Right ventricle myocardium inferior (tissue), 1 donor: ENCODE data around the gene FEZ2. TPM values are rescaled to one million over a fixed set of nuclear protein-coding genes. Genes with fewer than 3 reads are reported as not detected.
A peak's percentile ranks its signal among the peaks of the same experiment; 100 is the strongest.

Experiments
- ATAC-seq: fragments of 200-7000 bp; cut with Tn5 transposase; one replicate; pipeline ENCODE4 v1.9.1; 2020; ENCODE audit warnings: mild to moderate bottlenecking, moderate library complexity
- DNase-seq: peaks from one replicate; pipeline ENCODE4 v3.0.0; 2021; ENCODE audit errors: missing footprints
- intact Hi-C: fragments of 100-400 bp; cut with DNase I; formaldehyde crosslinking; loops from one replicate; pipeline ENCODE4 v1.11.0; 2022
- total RNA-seq: library from RNA; stranded (reverse); fragmentation: NEBNext Ultra II Directional; extraction: Animal tissue kit (Norgen Biotek cat#: 25700); gene quantifications from one replicate; pipeline ENCODE4 v1.2.1, GENCODE V29; 2021
- donor health status: DM: no; HTN: yes; CAD: no; lungs with severe emphysema.

The FEZ2 gene
- total RNA-seq, 1 donor from 2014 or later: 36.0 TPM

GRCh38 chr2:36596397-36596796, 1.6 kb downstream of the FEZ2 start:
- DNase-seq (no peak), ATAC-seq (no peak)
- intact Hi-C loops: no loop called here

- no peak for ATAC-seq
- intact Hi-C loops: no loop called here
Observed at GRCh38 chr2:36594849-36595248, 3.1 kb downstream of the FEZ2 start.

GRCh38 chr2:36589230-36589630, 8.7 kb downstream of the FEZ2 start:
- DNase-seq (no peak), ATAC-seq (peak; percentile 48)
- intact Hi-C loops: no loop called here

More at GRCh38 chr2:36594849-36595248, 3.1 kb downstream of the FEZ2 start:
- DNase-seq: no peak

GRCh38 chr2:36587556-36587955, 10.4 kb downstream of the FEZ2 start:
- DNase-seq (no peak), ATAC-seq (no peak)
- intact Hi-C loops: no loop called here

- DNase-seq: no peak
- intact Hi-C loops: no loop called here
- no peak for ATAC-seq
Observed at GRCh38 chr2:36587101-36587500, 10.9 kb downstream of the FEZ2 start.

GRCh38 chr2:36586672-36587071, 11.3 kb downstream of the FEZ2 start:
- ATAC-seq (no peak), DNase-seq (no peak)
- intact Hi-C loops: no loop called here

- intact Hi-C loops: no loop called here
- ATAC-seq (no peak), DNase-seq (no peak)
Observed at GRCh38 chr2:36584148-36584794, 13.7 kb downstream of the FEZ2 start.

- intact Hi-C loops: no loop called here
- ATAC-seq: no peak
- no peak for DNase-seq
Observed at GRCh38 chr2:36582951-36583350, 15.0 kb downstream of the FEZ2 start.

- ATAC-seq: no peak
- no peak for DNase-seq
- intact Hi-C loops: no loop called here
Observed at GRCh38 chr2:36582538-36582937, 15.4 kb downstream of the FEZ2 start.

- ATAC-seq (no peak), DNase-seq (no peak)
- intact Hi-C loops: no loop called here
Observed at GRCh38 chr2:36579297-36579664, 18.7 kb downstream of the FEZ2 start.

GRCh38 chr2:36578343-36579296, 19.3 kb downstream of the FEZ2 start:
- no peak for ATAC-seq
- intact Hi-C loops: no loop called here
- DNase-seq: no peak

- DNase-seq (no peak), ATAC-seq (no peak)
- intact Hi-C loops: no loop called here
Observed at GRCh38 chr2:36577884-36578283, 20.1 kb downstream of the FEZ2 start.

- intact Hi-C loops: no loop called here
- ATAC-seq: no peak
Observed at GRCh38 chr2:36574560-36574959, 23.4 kb downstream of the FEZ2 start.

GRCh38 chr2:36573165-36573564, 24.8 kb downstream of the FEZ2 start:
- ATAC-seq (no peak), DNase-seq (no peak)
- intact Hi-C loops: no loop called here

More at GRCh38 chr2:36574560-36574959, 23.4 kb downstream of the FEZ2 start:
- no peak for DNase-seq

GRCh38 chr2:36572719-36573059, 25.3 kb downstream of the FEZ2 start:
- ATAC-seq (no peak), DNase-seq (no peak)
- intact Hi-C loops: no loop called here

GRCh38 chr2:36572054-36572718, 25.8 kb downstream of the FEZ2 start:
- intact Hi-C loops: no loop called here
- ATAC-seq (no peak), DNase-seq (no peak)

GRCh38 chr2:36570416-36570815, 27.6 kb downstream of the FEZ2 start:
- intact Hi-C loops: no loop called here
- DNase-seq: no peak
- ATAC-seq: no peak

- intact Hi-C loops: no loop called here
- ATAC-seq (no peak), DNase-seq (no peak)
Observed at GRCh38 chr2:36569267-36569856, 28.6 kb downstream of the FEZ2 start.

- DNase-seq (no peak), ATAC-seq (no peak)
- intact Hi-C loops: no loop called here
Observed at GRCh38 chr2:36568516-36569246, 29.3 kb downstream of the FEZ2 start.
